D721Med (cell line): Measurements from ENCODE around the gene BECN2.
A peak's percentile ranks its signal among the peaks of the same experiment; 100 is the strongest.

Source experiments
- DNase-seq: peaks from one replicate; pipeline ENCODE4 v3.0.0; 2011; ENCODE audit warnings: low spot score; ENCODE audit not compliant: insufficient read length
- FAIRE-seq: peaks from 2 replicates; lab custom pipeline; 2011; peaks lifted over from hg19 to GRCh38; lab: Jason Lieb, UNC
- TF ChIP-seq, protein P1 (sequence below): IDR thresholded peaks from 2 replicates; pipeline ENCODE4 v1.5.1; 2012; ENCODE audit warnings: mild to moderate bottlenecking, control low read depth; ENCODE audit not compliant: insufficient read depth; ENCODE audit errors: missing control alignments

The BECN2 gene

GRCh38 chr1:241997401-241997998 is 39.9 kb downstream of the BECN2 start:
- TF ChIP-seq, protein P1, sequence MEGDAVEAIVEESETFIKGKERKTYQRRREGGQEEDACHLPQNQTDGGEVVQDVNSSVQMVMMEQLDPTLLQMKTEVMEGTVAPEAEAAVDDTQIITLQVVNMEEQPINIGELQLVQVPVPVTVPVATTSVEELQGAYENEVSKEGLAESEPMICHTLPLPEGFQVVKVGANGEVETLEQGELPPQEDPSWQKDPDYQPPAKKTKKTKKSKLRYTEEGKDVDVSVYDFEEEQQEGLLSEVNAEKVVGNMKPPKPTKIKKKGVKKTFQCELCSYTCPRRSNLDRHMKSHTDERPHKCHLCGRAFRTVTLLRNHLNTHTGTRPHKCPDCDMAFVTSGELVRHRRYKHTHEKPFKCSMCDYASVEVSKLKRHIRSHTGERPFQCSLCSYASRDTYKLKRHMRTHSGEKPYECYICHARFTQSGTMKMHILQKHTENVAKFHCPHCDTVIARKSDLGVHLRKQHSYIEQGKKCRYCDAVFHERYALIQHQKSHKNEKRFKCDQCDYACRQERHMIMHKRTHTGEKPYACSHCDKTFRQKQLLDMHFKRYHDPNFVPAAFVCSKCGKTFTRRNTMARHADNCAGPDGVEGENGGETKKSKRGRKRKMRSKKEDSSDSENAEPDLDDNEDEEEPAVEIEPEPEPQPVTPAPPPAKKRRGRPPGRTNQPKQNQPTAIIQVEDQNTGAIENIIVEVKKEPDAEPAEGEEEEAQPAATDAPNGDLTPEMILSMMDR, result no peak
- DNase-seq (no peak), FAIRE-seq (no peak)

DNA sequence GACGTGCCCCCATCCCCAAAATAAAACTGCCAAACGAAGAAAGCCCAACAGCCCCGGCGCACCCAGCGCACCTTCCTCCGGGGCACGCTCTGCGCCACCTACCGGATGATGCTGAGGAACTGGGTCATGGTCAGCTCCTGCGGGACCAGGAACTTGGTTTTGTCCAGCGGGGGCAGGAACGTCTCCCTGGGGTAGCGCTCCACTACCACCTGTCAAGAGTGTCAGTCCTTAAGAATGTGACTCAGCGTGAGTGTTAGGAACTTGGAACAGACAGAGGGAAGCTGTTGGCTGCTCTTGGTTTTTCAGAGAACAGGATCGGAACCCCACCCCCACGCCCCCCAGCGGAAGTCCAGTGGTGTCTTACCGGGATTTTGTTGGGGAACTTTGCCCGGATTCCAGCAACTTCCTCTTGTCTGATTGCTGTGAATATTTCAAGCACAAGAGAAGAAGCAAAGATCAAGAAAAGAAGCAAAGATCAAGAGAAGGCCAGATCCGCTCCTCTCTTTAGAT is 40.9 kb downstream of the BECN2 start:
- DNase-seq (no peak), FAIRE-seq (no peak)
- TF ChIP-seq, protein P1, result peak; percentile 55

GRCh38 chr1:241999026-241999425 is 41.5 kb downstream of the BECN2 start, which contains the start of gene MAP1LC3C:
TSS of gene MAP1LC3C (minus strand) at chr1:241999098. CDS start at chr1:241999008, 90 bp downstream.
- DNase-seq, result no peak
- TF ChIP-seq, protein P1, result no peak
- no peak for FAIRE-seq

DNA sequence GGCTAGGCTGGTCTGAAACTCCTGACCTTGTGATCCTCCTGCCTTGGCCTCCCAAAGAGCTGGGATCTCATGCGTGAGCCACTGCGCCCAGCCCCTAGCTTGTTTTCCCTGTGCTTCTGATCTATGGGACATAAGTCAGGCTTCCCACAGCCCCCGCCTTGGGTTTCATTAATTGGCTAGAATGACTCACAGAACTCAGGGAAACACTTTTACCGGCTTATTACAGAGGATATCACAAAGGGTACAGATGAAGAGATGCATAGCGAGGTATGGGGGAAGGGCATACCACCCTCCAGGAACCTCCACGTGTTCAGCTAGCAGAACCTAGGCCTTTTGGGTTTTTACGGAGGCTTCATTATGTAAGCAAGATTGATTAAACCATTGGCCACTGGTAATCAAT is 42.9 kb downstream of the BECN2 start:
- DNase-seq (no peak), FAIRE-seq (no peak)
- TF ChIP-seq, protein P1, result no peak

DNA sequence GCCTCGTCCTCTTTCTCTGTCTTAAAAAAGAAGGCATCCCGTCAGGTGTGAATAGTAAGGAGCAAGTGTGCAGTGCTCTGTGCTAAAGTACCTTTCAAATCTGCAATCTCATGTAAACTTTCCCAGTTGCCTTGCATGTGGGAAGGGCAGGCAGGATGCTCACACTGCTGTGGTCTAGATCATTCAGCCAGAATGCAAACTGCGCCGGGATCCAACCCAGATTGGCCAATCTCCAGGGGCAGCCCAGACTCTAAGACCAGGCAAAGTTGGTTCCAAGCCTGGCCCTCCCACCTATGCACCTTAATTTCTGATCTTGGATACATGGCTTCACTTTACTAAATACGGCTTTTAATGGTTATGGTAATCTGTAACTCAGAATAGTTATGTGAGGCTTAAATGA is 44.5 kb downstream of the BECN2 start:
- TF ChIP-seq, protein P1, result no peak

DNA sequence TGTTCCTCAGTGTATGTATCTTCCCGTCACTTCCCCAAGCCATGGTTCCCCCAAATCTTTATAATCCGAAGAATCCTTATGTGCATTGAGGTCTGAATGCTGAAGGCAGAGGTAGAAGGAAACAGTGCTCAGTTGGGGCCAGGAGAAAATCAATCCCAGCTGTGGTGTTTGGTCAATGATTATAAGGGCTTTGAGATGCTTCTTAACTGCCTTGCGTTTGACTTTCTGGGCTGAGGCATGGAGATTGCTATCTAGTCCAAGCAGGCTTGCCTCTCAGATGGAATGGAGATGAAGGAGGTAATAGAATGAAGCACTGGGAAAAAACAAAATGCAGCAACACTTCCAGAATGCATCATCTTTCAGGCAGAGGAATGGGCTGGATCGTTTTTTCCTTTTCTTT is 44.9 kb downstream of the BECN2 start:
- TF ChIP-seq, protein P1, result no peak
- FAIRE-seq (no peak), DNase-seq (no peak)

More for the DNA sequence above, 44.5 kb downstream of the BECN2 start:
- FAIRE-seq (no peak), DNase-seq (no peak)
